SH-SY5Y (cell line): ENCODE results near the gene PI4K2A.

Source experiments
- GATA2 ChIP-seq: IDR thresholded peaks from 2 replicates; pipeline ENCODE4 v1.6.1; 2011; ENCODE audit warnings: mild to moderate bottlenecking, low read depth, low read length
- GATA3 ChIP-seq: IDR thresholded peaks from 2 replicates; pipeline ENCODE4 v1.6.1; 2011; ENCODE audit warnings: low read depth, mild to moderate bottlenecking, low read length, moderate library complexity

DNA sequence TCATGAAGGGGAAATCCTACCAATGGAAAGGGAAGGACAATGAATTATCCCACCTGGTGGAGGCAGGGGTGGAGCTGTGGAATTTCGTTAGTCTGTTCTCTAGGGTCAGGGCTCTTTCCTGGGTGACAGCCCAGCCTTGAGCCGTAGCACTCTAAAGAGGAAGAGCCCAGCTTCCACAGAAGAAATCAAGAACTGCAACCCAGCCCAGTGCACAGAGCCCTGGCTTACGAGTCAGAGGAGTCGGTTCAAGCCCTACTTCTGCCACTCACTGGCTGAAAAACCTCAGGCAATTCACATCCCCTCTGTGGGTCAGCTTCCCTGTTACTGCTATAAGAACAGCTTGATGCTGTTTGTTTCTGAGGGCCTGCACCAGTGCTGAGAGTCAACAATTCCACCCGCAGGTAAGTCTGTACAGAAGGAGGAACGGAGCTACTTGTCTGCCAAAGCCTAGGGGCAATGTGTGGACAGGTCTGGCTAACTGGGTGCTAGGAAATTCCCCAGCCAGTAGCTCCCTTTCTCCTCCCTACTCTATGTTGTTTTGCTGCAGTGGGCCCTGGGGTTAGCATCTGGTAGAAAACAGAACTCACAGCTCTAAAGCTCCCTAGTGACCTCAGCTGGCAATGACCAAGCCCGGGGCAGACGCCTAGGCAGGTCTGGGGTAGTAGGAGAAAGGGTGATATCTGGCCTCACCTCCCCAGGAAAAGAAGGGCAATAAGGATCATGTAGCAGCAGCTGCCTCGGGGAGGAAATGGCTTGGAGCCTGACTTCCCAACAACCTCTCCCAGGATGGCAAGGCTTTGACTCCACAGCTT lies 43.3 kb downstream of the PI4K2A start:
- TF ChIP-seq GATA2 (no peak), GATA3 (no peak)
